ENCODE measurements around the gene GALNT14. TPM values are rescaled to one million over a fixed set of nuclear protein-coding genes. Genes with fewer than 3 reads are reported as not detected.

The GALNT14 gene
- total RNA-seq, 3 donors from 2014 or later = 0.33 to 1.3 (median 0.98) TPM

DNA sequence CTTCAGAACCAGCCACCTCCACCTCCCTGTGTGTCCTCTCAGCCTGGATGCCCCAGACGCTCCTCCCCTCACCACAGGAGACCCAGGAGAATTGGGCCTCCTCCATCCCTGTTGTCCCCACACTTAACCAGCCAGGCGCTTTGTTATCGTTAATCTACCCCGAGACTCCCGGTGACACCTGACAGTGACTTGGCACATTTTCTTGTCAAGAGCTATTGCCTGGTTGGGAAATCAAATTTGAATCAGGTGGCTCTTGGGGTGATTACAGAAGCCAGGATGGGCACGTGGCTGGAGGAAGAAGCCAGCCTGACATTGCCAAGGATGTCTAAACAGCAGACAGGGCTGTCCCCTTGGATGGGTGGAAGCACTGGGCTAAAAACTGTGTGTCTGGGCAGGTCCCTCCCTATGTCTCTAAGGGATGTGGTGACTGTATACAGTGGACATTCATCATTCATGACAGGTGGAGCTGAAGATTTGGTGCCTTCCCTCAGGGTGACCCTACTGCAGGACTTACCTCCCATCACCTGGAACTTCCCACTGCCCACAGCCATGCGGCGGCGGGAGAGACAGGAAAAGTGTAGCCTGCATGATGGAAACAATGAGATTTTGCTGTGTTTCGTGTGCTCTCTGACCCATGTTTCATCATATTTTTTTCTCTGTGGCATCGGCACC is 173.8 kb downstream of the GALNT14 start:
- H3K4me3 Mint-ChIP-seq = no peak overlapping the region
- no peaks in the 10 kb centered on the region for H3K4me1 Mint-ChIP-seq (ENCODE audit: low read depth)
- peaks cover 11% of the 10 kb centered on the region for H3K27me3 Mint-ChIP-seq (ENCODE audit: low read depth)
- H3K36me3 Mint-ChIP-seq (ENCODE audit: insufficient read depth) = no peaks in the 10 kb centered on the region
- DNase-seq (no peak), ATAC-seq (no peak)
- H3K9me3 Mint-ChIP-seq = no peaks in the 10 kb centered on the region

DNA sequence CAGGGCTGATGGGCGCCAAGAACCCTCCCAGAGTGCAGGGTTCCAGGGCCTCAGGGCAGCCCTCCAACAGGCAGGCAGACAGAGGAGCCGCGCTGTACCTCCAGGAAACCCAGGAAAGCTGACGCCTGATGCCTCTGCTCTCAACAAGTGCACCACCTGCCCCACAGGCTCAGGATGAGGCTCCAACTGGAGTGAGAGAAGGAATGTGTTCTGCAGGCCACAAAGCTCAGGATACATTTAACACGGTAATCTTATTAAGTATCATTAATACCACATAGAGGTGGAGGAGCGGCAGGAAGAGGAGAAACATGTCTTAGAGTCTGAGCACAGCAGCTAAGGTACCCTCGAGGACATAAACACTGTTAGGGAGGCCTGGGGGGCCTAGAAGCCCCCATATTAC is 175.1 kb downstream of the GALNT14 start:
- no peak for ATAC-seq
- Mint-ChIP-seq H3K4me3 (no peak overlapping the region), H3K36me3 (ENCODE audit: insufficient read depth) (no peaks in the 10 kb centered on the region), H3K27me3 (ENCODE audit: low read depth) (peaks cover 11% of the 10 kb centered on the region), H3K4me1 (ENCODE audit: low read depth) (no peaks in the 10 kb centered on the region), H3K9me3 (no peaks in the 10 kb centered on the region)
- no peak for DNase-seq

DNA sequence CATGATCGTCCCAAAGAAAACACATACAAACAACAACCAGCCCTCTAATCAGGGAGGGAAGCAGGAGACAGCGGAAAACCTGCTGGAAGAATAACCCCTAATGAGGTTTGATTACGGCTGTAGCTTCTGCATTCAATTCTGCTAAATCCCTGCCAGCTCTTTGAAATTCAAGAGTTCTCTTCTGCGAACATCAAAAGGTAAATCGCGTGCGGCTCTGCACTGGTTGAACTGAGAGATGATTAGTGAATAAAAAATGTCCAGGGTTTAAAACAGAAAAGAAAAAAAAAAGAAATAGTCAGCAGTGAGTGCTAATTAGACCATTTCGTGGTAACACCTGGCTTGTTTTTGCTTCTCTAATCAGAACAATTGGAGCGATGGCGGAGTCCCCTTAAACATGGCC is 178.0 kb downstream of the GALNT14 start:
- Mint-ChIP-seq H3K27me3 (ENCODE audit: low read depth) (peaks cover 8% of the 10 kb centered on the region), H3K4me1 (ENCODE audit: low read depth) (no peaks in the 10 kb centered on the region), H3K36me3 (ENCODE audit: insufficient read depth) (no peaks in the 10 kb centered on the region), H3K4me3 (no peak overlapping the region), H3K9me3 (no peaks in the 10 kb centered on the region)
- no peak for DNase-seq
- no peak for ATAC-seq

DNA sequence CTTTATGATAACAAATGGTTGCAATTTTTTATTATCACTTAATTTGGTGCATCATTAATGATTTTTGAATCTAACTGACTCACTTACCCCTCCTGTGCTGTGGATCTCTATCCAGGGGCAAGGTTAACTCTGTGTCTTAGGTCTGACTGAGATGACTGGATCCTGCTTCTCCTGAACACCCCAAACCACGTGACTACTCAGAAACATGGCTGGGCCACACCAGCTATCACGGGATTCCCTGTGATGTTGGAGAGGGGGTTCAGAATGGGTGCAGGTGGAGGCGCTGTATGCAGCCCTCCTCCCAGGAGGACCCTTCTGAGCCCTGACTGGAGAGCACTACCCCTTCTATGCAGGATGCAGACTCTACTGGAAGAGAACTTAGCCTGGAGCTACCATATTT is 178.6 kb downstream of the GALNT14 start:
- H3K27me3 Mint-ChIP-seq (ENCODE audit: low read depth) = peaks cover 6% of the 10 kb centered on the region

DNA sequence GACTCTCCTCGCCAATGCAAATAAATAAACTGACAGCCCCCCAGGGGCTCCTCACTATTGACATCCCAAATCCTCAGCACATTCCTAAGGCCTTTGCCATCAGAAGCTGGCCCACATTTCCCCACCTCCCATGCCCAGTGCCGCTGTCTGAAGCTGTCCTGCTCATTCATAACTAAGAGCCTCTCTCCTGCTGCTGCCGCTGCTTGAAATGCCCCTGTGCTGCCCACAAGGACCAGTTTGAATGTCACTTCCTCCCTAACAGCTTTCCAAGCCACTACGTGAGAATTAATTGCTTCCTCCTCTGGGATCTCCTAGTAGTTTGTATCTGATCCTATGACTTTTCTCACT is 179.3 kb downstream of the GALNT14 start:
- no peaks in the 10 kb centered on the region for H3K9me3 Mint-ChIP-seq
- no peaks in the 10 kb centered on the region for H3K4me1 Mint-ChIP-seq (ENCODE audit: low read depth)
- DNase-seq (no peak), ATAC-seq (no peak)
- peaks cover 5% of the 10 kb centered on the region for H3K27me3 Mint-ChIP-seq (ENCODE audit: low read depth)
- H3K36me3 Mint-ChIP-seq (ENCODE audit: insufficient read depth) = no peaks in the 10 kb centered on the region
- no peak overlapping the region for H3K4me3 Mint-ChIP-seq

More for the DNA sequence above, 178.6 kb downstream of the GALNT14 start:
- H3K9me3 Mint-ChIP-seq = no peaks in the 10 kb centered on the region
- DNase-seq = no peak
- H3K36me3 Mint-ChIP-seq (ENCODE audit: insufficient read depth) = no peaks in the 10 kb centered on the region
- H3K4me3 Mint-ChIP-seq = no peak overlapping the region
- ATAC-seq = no peak
- no peaks in the 10 kb centered on the region for H3K4me1 Mint-ChIP-seq (ENCODE audit: low read depth)

DNA sequence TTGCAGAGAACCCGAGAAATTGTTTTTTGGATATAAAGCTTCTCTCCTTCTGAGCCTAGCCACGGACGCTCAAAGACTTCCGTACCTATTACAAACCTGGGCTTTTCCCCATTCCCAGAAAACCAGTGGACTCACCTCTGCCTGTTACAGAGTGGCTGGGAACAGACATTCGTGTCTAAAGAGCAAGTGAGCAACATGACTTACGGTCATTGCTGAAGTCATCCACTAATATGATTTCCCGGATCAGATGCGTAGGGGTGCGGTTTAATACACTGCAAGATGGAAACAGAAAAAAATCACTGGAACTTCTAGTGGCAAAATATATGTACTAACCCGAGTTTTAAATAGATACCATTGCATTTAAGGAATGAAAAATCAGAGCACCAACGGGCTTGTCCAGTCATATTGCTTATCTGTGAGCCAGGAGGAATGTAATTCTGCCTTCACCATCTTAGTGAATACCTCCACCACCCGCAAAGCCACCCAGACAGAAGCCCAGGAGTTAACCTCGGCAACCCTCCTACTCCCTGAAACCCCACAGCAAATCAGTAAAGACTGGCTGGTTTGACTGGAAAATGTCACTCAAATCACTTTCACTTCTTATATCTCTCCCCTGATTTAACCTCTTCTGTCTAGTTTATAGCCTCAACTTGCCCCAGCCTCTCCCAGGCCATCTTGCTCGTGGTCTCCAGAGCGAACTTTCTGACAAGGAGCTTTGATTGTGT is 179.9 kb downstream of the GALNT14 start:
- DNase-seq (no peak), ATAC-seq (no peak)
- Mint-ChIP-seq H3K36me3 (ENCODE audit: insufficient read depth) (no peaks in the 10 kb centered on the region), H3K4me1 (ENCODE audit: low read depth) (no peaks in the 10 kb centered on the region), H3K27me3 (ENCODE audit: low read depth) (peaks cover 4% of the 10 kb centered on the region), H3K9me3 (no peaks in the 10 kb centered on the region), H3K4me3 (no peak overlapping the region)

DNA sequence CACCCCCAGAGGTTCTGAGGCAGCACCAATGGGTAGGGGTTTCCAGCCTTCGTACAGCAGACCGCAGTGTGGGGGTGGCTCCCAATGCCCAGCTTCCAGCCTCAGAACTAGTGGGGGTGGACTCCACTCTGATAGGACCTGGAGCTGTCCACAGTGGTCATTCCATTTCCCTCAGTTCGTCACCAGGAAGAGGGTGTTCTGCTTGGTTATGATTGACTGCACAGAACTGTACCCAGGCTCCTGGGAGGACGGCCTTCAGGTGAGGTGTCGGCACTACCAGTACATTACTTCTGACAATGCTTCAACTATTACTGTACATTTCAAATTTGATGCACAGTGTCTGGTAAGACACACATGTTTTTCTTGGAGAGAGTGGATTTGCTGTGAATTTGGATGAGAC is 180.6 kb downstream of the GALNT14 start:
- Mint-ChIP-seq H3K4me1 (ENCODE audit: low read depth) (no peaks in the 10 kb centered on the region), H3K4me3 (no peak overlapping the region), H3K36me3 (ENCODE audit: insufficient read depth) (no peaks in the 10 kb centered on the region), H3K9me3 (no peaks in the 10 kb centered on the region), H3K27me3 (ENCODE audit: low read depth) (no peaks in the 10 kb centered on the region)
- DNase-seq (no peak), ATAC-seq (no peak)

DNA sequence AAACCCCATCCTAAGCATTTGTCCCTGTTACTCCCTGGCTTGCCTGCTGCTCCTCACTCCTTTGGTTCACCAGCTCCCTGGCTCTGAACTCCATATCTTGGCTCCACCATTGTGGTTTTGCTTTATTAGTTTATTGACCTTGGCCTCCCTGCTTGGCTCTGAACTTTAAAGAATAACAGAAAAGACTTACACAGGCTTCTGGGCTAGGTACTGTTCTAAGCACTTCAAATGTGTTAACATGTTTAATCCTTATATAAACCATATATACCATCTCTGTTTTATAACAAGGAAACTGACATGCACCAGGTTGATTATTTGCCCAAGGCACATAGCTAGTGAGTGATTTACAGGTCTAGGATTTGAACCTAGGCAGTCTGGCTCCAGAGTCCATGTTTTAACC is 181.2 kb downstream of the GALNT14 start:
- H3K36me3 Mint-ChIP-seq (ENCODE audit: insufficient read depth) = no peaks in the 10 kb centered on the region
- ATAC-seq (no peak), DNase-seq (no peak)
- no peaks in the 10 kb centered on the region for H3K4me1 Mint-ChIP-seq (ENCODE audit: low read depth)
- no peak overlapping the region for H3K4me3 Mint-ChIP-seq
- H3K9me3 Mint-ChIP-seq = no peaks in the 10 kb centered on the region
- H3K27me3 Mint-ChIP-seq (ENCODE audit: low read depth) = no peaks in the 10 kb centered on the region

DNA sequence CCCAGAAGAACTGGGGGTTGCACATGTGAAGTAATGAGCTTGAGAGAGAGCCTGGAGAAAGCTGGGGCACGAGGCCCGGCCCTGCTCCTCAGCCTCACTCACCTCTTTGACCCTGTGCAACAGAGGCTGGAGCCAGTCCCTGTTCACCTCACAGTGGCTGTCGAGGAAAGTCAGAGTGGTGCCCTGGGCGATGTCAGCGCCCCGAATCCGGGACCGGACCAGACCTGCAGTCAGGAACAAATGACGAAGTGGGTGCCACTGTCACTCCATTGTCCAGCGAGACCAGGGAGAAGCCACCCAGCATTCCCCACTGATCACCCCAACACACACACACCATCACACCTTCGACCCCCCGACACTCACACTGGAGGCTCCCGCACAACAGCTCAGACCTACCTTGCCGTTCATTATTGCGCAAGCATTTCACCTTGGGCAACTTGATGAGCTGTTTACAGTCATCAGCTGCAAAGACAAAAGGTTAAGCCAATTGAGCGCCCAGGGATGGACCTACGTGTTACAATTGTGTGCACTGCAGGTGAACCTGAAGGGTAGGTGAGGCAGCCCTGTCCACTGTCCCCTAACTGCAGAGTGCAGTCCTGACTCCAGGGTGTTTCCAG is 182.6 kb downstream of the GALNT14 start:
- Mint-ChIP-seq H3K4me3 (no peak overlapping the region), H3K9me3 (no peaks in the 10 kb centered on the region), H3K36me3 (ENCODE audit: insufficient read depth) (no peaks in the 10 kb centered on the region), H3K4me1 (ENCODE audit: low read depth) (no peaks in the 10 kb centered on the region), H3K27me3 (ENCODE audit: low read depth) (no peaks in the 10 kb centered on the region)
- no peak for ATAC-seq
- DNase-seq = no peak

DNA sequence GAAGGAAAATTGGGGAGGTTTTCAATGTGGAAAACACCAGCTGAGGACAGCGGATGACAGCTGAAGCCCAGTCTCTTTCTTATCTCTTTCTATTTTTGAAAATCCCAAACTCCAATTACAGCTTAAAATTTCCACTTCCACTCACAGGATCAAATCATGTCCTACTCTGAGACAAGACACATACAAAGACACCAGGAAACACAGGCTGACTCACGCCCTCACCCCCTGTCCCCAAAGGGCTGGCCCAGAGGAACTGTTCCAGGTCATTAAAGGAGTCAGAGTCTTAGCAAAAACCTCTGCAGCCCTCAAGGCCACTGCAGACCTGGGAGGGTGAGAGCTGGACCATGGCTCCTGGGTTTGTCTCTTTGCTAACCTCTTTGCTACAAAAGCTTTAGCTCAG is 187.9 kb downstream of the GALNT14 start:
- Mint-ChIP-seq H3K4me1 (ENCODE audit: low read depth) (no peaks in the 10 kb centered on the region), H3K4me3 (no peak overlapping the region), H3K27me3 (ENCODE audit: low read depth) (no peaks in the 10 kb centered on the region), H3K36me3 (ENCODE audit: insufficient read depth) (no peaks in the 10 kb centered on the region), H3K9me3 (no peaks in the 10 kb centered on the region)
- ATAC-seq = no peak
- no peak for DNase-seq

DNA sequence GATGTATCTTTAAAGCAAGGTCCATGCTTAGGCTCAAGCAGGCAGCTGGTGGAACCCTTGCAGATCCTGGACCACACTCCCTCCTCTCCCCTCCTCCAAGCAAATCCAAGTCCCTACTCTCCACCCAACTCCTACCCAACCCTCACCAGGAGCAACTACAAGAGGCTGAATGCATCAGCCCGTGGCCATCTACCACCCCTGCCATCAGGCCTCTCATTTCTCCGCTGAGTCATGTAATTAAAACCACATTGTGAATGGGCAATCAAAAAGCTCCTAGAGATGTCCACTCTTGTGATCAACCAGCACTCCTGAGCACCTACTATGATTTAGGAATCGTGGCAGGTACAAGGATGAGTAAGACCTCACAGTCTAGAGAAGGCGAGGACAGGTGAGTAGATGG is 188.8 kb downstream of the GALNT14 start:
- H3K4me3 Mint-ChIP-seq = no peak overlapping the region
- no peak for ATAC-seq
- H3K4me1 Mint-ChIP-seq (ENCODE audit: low read depth) = no peaks in the 10 kb centered on the region
- no peaks in the 10 kb centered on the region for H3K9me3 Mint-ChIP-seq
- no peaks in the 10 kb centered on the region for H3K27me3 Mint-ChIP-seq (ENCODE audit: low read depth)
- no peaks in the 10 kb centered on the region for H3K36me3 Mint-ChIP-seq (ENCODE audit: insufficient read depth)
- DNase-seq = no peak

DNA sequence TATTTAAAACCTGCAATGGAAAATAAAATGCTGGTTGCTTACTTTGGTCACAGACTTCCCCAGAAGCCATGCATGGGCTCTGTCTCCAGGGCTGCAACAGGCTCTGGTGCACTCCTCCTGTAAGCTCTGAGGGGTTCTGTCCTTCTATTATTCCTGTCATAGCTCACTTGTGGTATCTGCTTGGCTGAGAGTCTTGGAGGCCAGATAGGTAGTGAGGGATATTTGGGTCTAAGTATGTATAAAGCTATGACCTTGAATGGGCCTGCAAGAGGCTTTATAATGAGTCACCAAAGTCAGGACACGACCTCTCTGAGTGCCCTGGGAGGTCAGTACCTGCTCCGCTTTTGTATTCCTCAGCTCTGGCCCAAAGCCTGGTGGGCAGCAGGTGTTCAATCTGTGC is 189.4 kb downstream of the GALNT14 start:
- DNase-seq = no peak
- Mint-ChIP-seq H3K27me3 (ENCODE audit: low read depth) (no peaks in the 10 kb centered on the region), H3K4me3 (no peak overlapping the region), H3K36me3 (ENCODE audit: insufficient read depth) (no peaks in the 10 kb centered on the region), H3K4me1 (ENCODE audit: low read depth) (no peaks in the 10 kb centered on the region), H3K9me3 (no peaks in the 10 kb centered on the region)
- ATAC-seq = no peak

DNA sequence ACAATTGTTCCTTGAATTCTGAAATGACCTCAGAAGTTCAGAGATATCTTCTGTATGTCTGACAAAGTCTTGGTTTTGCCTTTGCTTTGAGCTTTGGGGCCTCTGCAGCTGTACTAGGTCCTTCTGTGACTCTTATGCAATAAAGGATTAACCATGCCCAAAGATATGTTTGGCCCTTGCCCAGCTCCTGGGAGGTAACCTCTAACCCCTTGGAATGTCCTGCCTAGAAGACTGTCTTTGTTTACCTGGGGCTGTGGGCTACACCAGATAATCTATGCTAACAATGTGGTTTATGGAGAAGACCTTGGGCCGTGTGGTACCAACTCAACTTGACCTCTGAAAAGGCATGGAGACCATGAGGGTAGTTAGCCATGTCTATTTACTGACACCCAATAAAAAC is 190.1 kb downstream of the GALNT14 start:
- no peaks in the 10 kb centered on the region for H3K9me3 Mint-ChIP-seq
- ATAC-seq (no peak), DNase-seq (no peak)
- no peaks in the 10 kb centered on the region for H3K4me1 Mint-ChIP-seq (ENCODE audit: low read depth)
- H3K27me3 Mint-ChIP-seq (ENCODE audit: low read depth) = no peaks in the 10 kb centered on the region
- H3K4me3 Mint-ChIP-seq = no peak overlapping the region
- no peaks in the 10 kb centered on the region for H3K36me3 Mint-ChIP-seq (ENCODE audit: insufficient read depth)

DNA sequence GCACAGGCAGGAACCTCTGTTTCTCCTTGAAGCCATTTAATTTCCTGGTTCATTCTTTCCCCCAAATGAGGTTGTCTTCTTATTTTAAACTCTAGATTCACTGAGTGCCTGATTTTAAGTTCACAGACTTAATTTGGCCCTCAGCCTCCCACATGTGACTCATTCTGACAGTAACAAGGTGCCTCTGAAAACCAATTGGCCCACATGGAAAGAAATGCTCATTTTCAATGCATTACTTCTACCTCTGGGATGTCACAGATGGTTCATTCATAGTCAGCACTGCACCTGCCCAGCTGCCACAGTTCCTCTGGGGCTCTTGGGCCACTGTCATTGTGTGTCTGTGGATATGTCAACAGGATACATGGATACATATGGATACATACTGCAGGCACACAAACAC is 190.6 kb downstream of the GALNT14 start:
- ATAC-seq = no peak
- no peak for DNase-seq

DNA sequence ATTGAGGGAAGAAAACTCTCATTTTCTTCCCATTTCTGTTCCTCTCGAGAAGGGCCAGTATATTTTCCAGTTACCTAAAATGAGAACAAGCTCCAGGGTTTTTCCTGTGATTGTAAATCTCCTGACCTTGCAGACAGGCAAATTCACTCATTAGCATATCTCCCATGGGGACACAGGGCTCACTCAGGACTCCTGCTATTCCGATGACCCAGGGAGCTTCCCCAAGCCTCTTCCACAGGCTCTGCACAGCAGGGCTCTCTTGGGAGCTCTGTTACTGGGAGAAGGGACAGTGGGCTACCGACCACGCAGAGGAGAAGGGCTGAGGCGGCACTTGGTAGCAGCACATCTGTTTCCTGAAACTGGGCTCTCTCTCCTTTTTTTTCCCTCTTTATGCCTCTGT is 195.8 kb downstream of the GALNT14 start:
- Mint-ChIP-seq H3K9me3 (no peaks in the 10 kb centered on the region), H3K27me3 (ENCODE audit: low read depth) (peaks cover 7% of the 10 kb centered on the region), H3K4me3 (no peak overlapping the region), H3K36me3 (ENCODE audit: insufficient read depth) (no peaks in the 10 kb centered on the region), H3K4me1 (ENCODE audit: low read depth) (no peaks in the 10 kb centered on the region)
- no peak for DNase-seq
- no peak for ATAC-seq

More for the DNA sequence above, 190.6 kb downstream of the GALNT14 start:
- H3K9me3 Mint-ChIP-seq = no peaks in the 10 kb centered on the region
- H3K4me1 Mint-ChIP-seq (ENCODE audit: low read depth) = no peaks in the 10 kb centered on the region
- H3K36me3 Mint-ChIP-seq (ENCODE audit: insufficient read depth) = no peaks in the 10 kb centered on the region
- no peak overlapping the region for H3K4me3 Mint-ChIP-seq
- no peaks in the 10 kb centered on the region for H3K27me3 Mint-ChIP-seq (ENCODE audit: low read depth)

Data from activated T-cell treated with anti-CD3 and anti-CD28 coated beads, Interleukin-2, amount 50 U/mL, for 4 hours (primary cell).